ENCODE measurements around the gene CMBL. TPM values are rescaled to one million over a fixed set of nuclear protein-coding genes. Genes with fewer than 3 reads are reported as not detected.

Gene CMBL
- total RNA-seq, 1 donor from 2014 or later: 24.8 TPM

DNA sequence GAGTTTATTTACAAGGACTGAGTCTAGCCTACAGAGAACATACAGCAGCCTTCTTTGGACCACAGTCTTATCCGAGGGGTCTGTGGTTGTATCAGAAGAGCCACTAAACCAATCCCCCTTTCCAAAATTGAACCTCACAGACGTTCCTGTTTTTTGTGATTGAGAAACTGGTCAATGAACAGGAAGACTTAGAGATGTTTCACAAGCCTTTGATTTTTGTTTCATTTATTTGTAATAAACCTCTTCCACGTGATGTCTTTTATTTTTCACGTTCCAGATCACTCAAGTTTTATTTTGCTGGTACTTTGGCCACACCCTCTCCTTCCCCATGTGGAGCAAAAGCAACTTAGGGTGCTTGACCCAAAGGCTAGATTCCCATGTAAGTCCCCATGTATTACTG is 41.6 kb downstream of the CMBL start:
- Mint-ChIP-seq H3K27ac (no peak overlapping the region), H3K9me3 (no peaks in the 10 kb centered on the region), H3K27me3 (ENCODE audit: low read depth) (no peaks in the 10 kb centered on the region), H3K4me3 (no peak overlapping the region), H3K4me1 (peaks cover 11% of the 10 kb centered on the region), H3K36me3 (peaks cover 20% of the 10 kb centered on the region)
- DNase-seq (ENCODE audit: low spot score in 2 of 2, unreplicated experiment in 2 of 2): no peak
- TF ChIP-seq, protein P1, sequence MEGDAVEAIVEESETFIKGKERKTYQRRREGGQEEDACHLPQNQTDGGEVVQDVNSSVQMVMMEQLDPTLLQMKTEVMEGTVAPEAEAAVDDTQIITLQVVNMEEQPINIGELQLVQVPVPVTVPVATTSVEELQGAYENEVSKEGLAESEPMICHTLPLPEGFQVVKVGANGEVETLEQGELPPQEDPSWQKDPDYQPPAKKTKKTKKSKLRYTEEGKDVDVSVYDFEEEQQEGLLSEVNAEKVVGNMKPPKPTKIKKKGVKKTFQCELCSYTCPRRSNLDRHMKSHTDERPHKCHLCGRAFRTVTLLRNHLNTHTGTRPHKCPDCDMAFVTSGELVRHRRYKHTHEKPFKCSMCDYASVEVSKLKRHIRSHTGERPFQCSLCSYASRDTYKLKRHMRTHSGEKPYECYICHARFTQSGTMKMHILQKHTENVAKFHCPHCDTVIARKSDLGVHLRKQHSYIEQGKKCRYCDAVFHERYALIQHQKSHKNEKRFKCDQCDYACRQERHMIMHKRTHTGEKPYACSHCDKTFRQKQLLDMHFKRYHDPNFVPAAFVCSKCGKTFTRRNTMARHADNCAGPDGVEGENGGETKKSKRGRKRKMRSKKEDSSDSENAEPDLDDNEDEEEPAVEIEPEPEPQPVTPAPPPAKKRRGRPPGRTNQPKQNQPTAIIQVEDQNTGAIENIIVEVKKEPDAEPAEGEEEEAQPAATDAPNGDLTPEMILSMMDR (IDR thresholded peaks at IDR 0.05; ENCODE audit: unreplicated experiment): no peak

GRCh38 chr5:10265245-10266109 is 42.2 kb downstream of the CMBL start:
- Mint-ChIP-seq H3K27ac (peak overlapping the region; percentile 9), H3K4me1 (peaks cover 11% of the 10 kb centered on the region), H3K27me3 (ENCODE audit: low read depth) (no peaks in the 10 kb centered on the region), H3K9me3 (no peaks in the 10 kb centered on the region), H3K4me3 (no peak overlapping the region), H3K36me3 (peaks cover 27% of the 10 kb centered on the region)
- TF ChIP-seq, protein P1 (IDR thresholded peaks at IDR 0.05; ENCODE audit: unreplicated experiment): no peak
- DNase-seq (ENCODE audit: low spot score in 2 of 2, unreplicated experiment in 2 of 2): no peak

DNA sequence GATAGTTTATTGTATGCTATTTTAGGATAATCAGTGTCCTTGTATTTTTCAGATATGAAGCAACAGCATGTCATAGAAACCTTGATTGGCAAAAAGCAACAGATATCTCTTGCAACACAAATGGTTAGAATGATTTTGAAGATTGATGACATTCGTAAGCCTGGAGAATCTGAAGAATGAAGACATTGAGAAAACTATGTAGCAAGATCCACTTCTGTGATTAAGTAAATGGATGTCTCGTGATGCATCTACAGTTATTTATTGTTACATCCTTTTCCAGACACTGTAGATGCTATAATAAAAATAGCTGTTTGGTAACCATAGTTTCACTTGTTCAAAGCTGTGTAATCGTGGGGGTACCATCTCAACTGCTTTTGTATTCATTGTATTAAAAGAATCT is 43.1 kb downstream of the CMBL start:
- H3K27ac Mint-ChIP-seq: peak overlapping the region; percentile 15
- DNase-seq (ENCODE audit: low spot score in 2 of 2, unreplicated experiment in 2 of 2): no peak
- H3K4me1 Mint-ChIP-seq: peaks cover 11% of the 10 kb centered on the region
- H3K27me3 Mint-ChIP-seq (ENCODE audit: low read depth): no peaks in the 10 kb centered on the region
- peaks cover 31% of the 10 kb centered on the region for H3K36me3 Mint-ChIP-seq
- TF ChIP-seq, protein P1 (IDR thresholded peaks at IDR 0.05; ENCODE audit: unreplicated experiment): no peak
- no peaks in the 10 kb centered on the region for H3K9me3 Mint-ChIP-seq
- H3K4me3 Mint-ChIP-seq: no peak overlapping the region

- Mint-ChIP-seq H3K36me3 (peaks cover 40% of the 10 kb centered on the region), H3K4me1 (peaks cover 11% of the 10 kb centered on the region), H3K9me3 (no peaks in the 10 kb centered on the region), H3K4me3 (no peak overlapping the region), H3K27ac (no peak overlapping the region), H3K27me3 (ENCODE audit: low read depth) (no peaks in the 10 kb centered on the region)
- TF ChIP-seq, protein P1 (IDR thresholded peaks at IDR 0.05; ENCODE audit: unreplicated experiment): no peak
- DNase-seq (ENCODE audit: low spot score in 2 of 2, unreplicated experiment in 2 of 2): no peak
Observed at GRCh38 chr5:10262995-10263394, 44.7 kb downstream of the CMBL start.

DNA sequence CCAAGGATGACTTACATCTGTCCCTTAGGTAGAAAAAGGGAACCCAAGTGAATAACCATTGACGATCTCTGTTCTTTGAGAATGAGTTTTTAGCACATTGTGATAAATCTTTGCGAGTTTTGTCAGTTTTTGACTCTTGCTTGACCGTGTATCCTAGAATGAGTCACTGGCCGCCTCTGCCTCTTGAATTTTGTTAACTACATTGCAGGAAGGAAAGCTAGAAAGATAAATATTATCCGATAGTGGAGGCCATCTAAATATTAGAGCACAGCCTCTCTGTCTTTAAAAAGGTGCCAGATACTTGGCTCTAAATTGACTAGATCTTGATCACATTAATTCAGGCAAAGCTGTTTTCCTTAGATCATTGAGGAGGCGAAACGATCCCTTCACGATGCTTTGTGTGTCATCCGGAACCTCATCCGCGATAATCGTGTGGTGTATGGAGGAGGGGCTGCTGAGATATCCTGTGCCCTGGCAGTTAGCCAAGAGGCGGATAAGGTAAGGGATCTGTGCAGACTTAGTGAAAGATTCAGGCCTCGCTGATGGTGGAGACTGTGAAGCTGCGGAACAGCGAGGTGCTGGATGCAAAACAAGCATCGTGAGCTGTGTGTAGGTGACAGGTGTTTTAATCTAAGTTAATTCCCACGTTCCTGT is 45.5 kb downstream of the CMBL start:
- DNase-seq (ENCODE audit: low spot score in 2 of 2, unreplicated experiment in 2 of 2): no peak
- Mint-ChIP-seq H3K9me3 (no peaks in the 10 kb centered on the region), H3K36me3 (peaks cover 45% of the 10 kb centered on the region), H3K27me3 (ENCODE audit: low read depth) (no peaks in the 10 kb centered on the region), H3K4me1 (peaks cover 11% of the 10 kb centered on the region), H3K27ac (no peak overlapping the region), H3K4me3 (no peak overlapping the region)
- TF ChIP-seq, protein P1 (IDR thresholded peaks at IDR 0.05; ENCODE audit: unreplicated experiment): no peak

Measured in mesothelial cell of epicardium (in vitro differentiated cells).